Suprapubic skin (tissue), 4 donors: ENCODE results near the gene PSMD14. TPM values are rescaled to one million over a fixed set of nuclear protein-coding genes. Genes with fewer than 3 reads are reported as not detected.

Experiments
- DNase-seq, 2 donors: peaks; one replicate each; pipeline ENCODE4 v3.0.0-alpha.2; 2019; ENCODE audit warnings: low spot score in 2 of 2
- H3K27ac ChIP-seq: fragments of 200-600 bp; sonication (generic); one replicate; pipeline ENCODE4 v1.5.1; 2019
- H3K27me3 ChIP-seq: fragments of 200-600 bp; sonication (generic); one replicate; pipeline ENCODE4 v1.5.1; 2019
- H3K36me3 ChIP-seq: fragments of 200-600 bp; sonication (generic); one replicate; pipeline ENCODE4 v1.5.1; 2019
- H3K4me1 ChIP-seq: fragments of 200-600 bp; sonication (generic); one replicate; pipeline ENCODE4 v1.5.1; 2019
- H3K4me3 ChIP-seq: fragments of 200-600 bp; sonication (generic); one replicate; pipeline ENCODE4 v1.5.1; 2019; ENCODE audit warnings: mild to moderate bottlenecking
- H3K9me3 ChIP-seq: fragments of 200-600 bp; sonication (generic); one replicate; pipeline ENCODE4 v1.5.1; 2019
- CTCF ChIP-seq, 2 donors: fragments of 200-600 bp in 1 of 2; fragments of 450-650 bp in 1 of 2; sonication (generic) in 1 of 2; IDR thresholded peaks; one replicate each; pipeline ENCODE4 v1.5.1; 2016 to 2019; ENCODE audit warnings: antibody characterized with exemption in 2 of 2, mild to moderate bottlenecking in 1 of 2, moderate library complexity in 1 of 2
- EP300 ChIP-seq: sonication (generic); formaldehyde crosslinking; IDR thresholded peaks from one replicate; pipeline ENCODE4 v1.6.1; 2017; ENCODE audit warnings: antibody characterized with exemption
- POLR2A ChIP-seq, 2 donors: fragments of 450-650 bp; IDR thresholded peaks; one replicate each; pipeline ENCODE4 v1.6.1; 2017; ENCODE audit warnings: antibody characterized with exemption in 2 of 2, mild to moderate bottlenecking in 2 of 2, moderate library complexity in 2 of 2
- POLR2AphosphoS5 ChIP-seq, 3 donors: sonication (generic); formaldehyde crosslinking; IDR thresholded peaks; one replicate each; pipeline ENCODE4 v1.6.1; 2017; ENCODE audit warnings: antibody characterized with exemption in 3 of 3
- WGBS: methylation state at CpG from one replicate; pipeline ENCODE4 v1.1.5; 2018; 5-methylcytosine and 5-hydroxymethylcytosine counted together
- total RNA-seq, 4 donors: library from RNA; depleted of rRNA; stranded (reverse); fragments of >200 nt; gene quantifications; one replicate each; pipeline ENCODE4 v1.1.0, GENCODE V29; 2016

Gene PSMD14
- total RNA-seq, 4 donors from 2014 or later = 21.1 to 51.0 (median 50.1) TPM

- 98% methylated on average over 2 of the region's 2 CpGs for WGBS
- Histone ChIP-seq H3K27ac (no peak overlapping the region), H3K27me3 (no peaks in the 10 kb centered on the region), H3K9me3 (no peaks in the 10 kb centered on the region), H3K36me3 (no peaks in the 10 kb centered on the region), H3K4me3 (no peak overlapping the region), H3K4me1 (no peaks in the 10 kb centered on the region)
- DNase-seq = no peak
- TF ChIP-seq POLR2A (IDR thresholded peaks at IDR 0.05) (no peak), CTCF (IDR thresholded peaks at IDR 0.05) (no peak), POLR2AphosphoS5 (IDR thresholded peaks at IDR 0.05) (no peak), EP300 (no peak)
These were observed 71.5 kb downstream of the PSMD14 start for GRCh38 chr2:161379740-161380139.

GRCh38 chr2:161381546-161381945 lies 73.3 kb downstream of the PSMD14 start:
- H3K9me3 ChIP-seq = no peaks in the 10 kb centered on the region
- no peaks in the 10 kb centered on the region for H3K36me3 ChIP-seq
- no peak for DNase-seq
- H3K4me1 ChIP-seq = no peaks in the 10 kb centered on the region
- H3K4me3 ChIP-seq = no peak overlapping the region
- no peak overlapping the region for H3K27ac ChIP-seq
- no peak for TF ChIP-seq CTCF (IDR thresholded peaks at IDR 0.05)
- TF ChIP-seq POLR2A (IDR thresholded peaks at IDR 0.05) = no peak
- TF ChIP-seq EP300 = no peak
- TF ChIP-seq POLR2AphosphoS5 (IDR thresholded peaks at IDR 0.05) = no peak
- 73% methylated on average over 3 of the region's 3 CpGs for WGBS
- no peaks in the 10 kb centered on the region for H3K27me3 ChIP-seq

GRCh38 chr2:161382747-161383146 lies 74.5 kb downstream of the PSMD14 start:
- no peaks in the 10 kb centered on the region for H3K27me3 ChIP-seq
- H3K36me3 ChIP-seq = peaks cover 7% of the 10 kb centered on the region
- WGBS = 97% methylated on average over 4 of the region's 4 CpGs
- TF ChIP-seq EP300 (no peak), POLR2AphosphoS5 (IDR thresholded peaks at IDR 0.05) (no peak), POLR2A (IDR thresholded peaks at IDR 0.05) (no peak), CTCF (IDR thresholded peaks at IDR 0.05) (no peak)
- no peaks in the 10 kb centered on the region for H3K4me1 ChIP-seq
- H3K27ac ChIP-seq = no peak overlapping the region
- no peaks in the 10 kb centered on the region for H3K9me3 ChIP-seq
- no peak overlapping the region for H3K4me3 ChIP-seq
- DNase-seq = no peak

DNA sequence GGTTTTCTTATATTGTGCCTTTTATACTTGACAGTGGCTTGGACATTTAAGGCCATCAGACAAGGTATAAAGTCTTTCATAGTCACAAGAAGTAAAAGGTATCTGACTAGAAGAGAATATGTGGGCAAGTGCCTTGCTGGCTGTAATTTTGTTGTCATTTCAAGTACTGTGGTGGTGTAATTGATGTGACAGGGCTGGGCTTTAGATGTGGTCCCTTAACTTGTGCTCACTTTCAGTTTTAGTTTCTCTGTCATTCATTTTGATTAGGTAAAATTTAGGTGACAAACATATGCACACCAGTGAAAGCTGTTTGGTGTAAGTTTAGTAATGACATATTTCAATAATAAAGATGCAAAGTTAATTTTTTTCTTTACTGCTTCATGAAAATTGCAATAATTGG lies 76.6 kb downstream of the PSMD14 start:
- Histone ChIP-seq H3K36me3 (peaks cover 7% of the 10 kb centered on the region), H3K4me3 (no peak overlapping the region), H3K27ac (no peak overlapping the region), H3K9me3 (no peaks in the 10 kb centered on the region), H3K27me3 (no peaks in the 10 kb centered on the region), H3K4me1 (no peaks in the 10 kb centered on the region)
- DNase-seq = no peak
- no peak for TF ChIP-seq POLR2A (IDR thresholded peaks at IDR 0.05)
- TF ChIP-seq CTCF (IDR thresholded peaks at IDR 0.05) = no peak
- no peak for TF ChIP-seq EP300
- TF ChIP-seq POLR2AphosphoS5 (IDR thresholded peaks at IDR 0.05) = no peak

GRCh38 chr2:161386228-161386824 lies 78.1 kb downstream of the PSMD14 start:
- Histone ChIP-seq H3K27ac (no peak overlapping the region), H3K4me3 (no peak overlapping the region), H3K4me1 (no peaks in the 10 kb centered on the region), H3K27me3 (no peaks in the 10 kb centered on the region), H3K36me3 (peaks cover 9% of the 10 kb centered on the region), H3K9me3 (no peaks in the 10 kb centered on the region)
- DNase-seq = no peak
- TF ChIP-seq POLR2A (IDR thresholded peaks at IDR 0.05) (no peak), POLR2AphosphoS5 (IDR thresholded peaks at IDR 0.05) (no peak), EP300 (no peak), CTCF (IDR thresholded peaks at IDR 0.05) (no peak)
- 79% methylated on average over 2 of the region's 2 CpGs for WGBS
